Hematopoietic multipotent progenitor cell treated with erythropoietin and hydrocortisone succinate and interleukin-3 and kit ligand, for 8 days (in vitro differentiated cells): ENCODE measurements around the gene GBA2.

Experiments
- DNase-seq: peaks from one replicate; pipeline ENCODE4 v3.0.0-alpha.2; 2015

GBA2 gene

DNA sequence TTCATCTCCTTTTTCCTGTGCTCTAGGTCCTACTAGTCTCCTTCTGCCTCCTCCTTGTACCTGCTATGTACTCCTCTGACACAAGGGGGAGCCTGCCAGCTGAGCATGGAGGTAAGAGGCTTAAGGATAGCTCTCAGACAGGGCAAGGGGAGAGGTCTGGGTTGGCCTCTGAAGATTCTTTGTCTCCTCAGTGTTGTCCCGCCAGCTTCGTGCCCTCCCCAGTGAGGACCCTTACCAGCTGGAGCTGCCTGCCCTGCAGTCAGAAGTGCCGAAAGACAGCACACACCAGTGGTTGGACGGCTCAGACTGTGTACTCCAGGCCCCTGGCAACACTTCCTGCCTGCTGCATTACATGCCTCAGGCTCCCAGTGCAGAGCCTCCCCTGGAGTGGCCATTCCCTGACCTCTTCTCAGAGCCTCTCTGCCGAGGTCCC is 12.8 kb downstream of the GBA2 start:
- DNase-seq, result peak; percentile 87

DNA sequence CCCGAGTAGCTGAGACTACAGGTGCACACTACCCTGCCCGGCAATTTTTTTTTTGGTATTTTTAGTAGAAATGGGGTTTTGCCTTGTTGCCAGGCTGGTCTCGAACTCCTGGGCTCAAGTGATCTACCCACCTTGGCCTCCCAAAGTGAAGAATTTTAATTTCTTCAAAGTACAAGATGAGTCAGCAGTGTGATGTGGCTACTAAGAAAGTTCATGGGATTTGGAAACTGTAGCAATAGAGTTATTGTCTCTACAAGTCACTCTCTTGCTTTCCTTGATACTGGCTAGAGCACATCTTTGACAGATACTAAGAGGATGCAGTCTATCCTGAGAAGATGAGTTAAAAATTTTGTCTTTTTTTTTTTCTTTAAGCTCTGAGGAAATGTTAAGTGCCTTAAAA is 14.9 kb downstream of the GBA2 start:
- no peak for DNase-seq

DNA sequence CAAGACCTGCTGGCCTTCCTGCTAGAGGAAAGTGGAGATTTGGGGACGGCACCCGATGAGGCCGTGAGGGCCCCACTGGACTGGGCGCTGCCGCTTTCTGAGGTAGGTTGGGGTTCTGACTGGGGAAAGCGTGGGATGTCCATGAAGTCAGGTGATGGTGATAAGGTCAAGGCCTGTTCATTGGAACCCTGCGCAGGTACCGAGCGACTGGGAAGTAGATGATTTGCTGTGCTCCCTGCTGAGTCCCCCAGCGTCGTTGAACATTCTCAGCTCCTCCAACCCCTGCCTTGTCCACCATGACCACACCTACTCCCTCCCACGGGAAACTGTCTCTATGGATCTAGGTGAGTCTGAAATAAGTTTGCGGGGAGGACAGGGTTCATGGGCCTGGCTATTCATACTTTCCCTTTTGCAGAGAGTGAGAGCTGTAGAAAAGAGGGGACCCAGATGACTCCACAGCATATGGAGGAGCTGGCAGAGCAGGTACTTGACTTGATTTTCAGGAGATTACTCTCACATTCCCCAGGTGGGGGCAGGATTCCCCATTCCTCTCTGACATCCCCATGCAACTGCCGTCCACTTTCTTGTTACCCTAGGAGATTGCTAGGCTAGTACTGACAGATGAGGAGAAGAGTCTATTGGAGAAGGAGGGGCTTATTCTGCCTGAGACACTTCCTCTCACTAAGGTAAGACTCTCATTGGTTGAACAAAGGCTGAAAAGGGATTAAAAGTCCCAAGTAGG is 16.1 kb downstream of the GBA2 start:
- DNase-seq, result peak; percentile 58

DNA sequence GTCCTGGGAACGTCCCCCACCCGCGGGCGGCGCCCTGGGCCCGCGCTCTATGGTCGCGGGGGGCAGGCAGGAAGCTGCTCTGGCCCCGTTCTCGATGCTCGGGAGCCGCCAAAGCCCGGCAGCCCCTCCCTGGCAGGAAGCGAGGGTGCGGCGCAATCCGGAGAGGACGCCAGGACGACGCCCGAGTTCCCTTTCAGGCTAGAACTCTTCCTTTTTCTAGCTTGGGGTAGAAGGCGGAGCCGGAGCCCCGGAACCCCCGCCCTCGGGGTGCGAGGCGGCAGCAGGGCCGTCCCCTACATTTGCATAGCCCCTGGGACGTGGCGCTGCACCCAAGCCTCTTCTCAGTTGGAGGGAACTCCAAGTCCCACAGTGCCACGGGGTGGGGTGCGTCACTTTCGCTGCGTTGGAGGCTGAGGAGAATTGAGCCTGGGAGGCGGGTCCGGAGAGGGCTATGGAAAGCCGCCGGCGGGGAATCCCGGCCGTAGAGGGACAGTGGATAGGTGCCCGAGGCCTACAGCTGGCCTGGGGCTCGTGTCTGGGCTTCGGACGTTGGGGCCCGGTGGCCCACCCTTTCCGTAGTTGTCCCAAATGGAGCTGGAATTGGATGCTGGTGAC is 16.7 kb downstream of the GBA2 start, which contains the start of the genes CREB3 and TLN1:
CREB3 (plus strand) TSS at position 482 of the 615 bp plus-strand sequence; CDS start at position 589, 107 bp downstream.
TLN1 (minus strand) TSS at position 11 of the 615 bp plus-strand sequence. CDS start 6,501 bp downstream, outside the sequence.
- peak; percentile 98 for DNase-seq

DNA sequence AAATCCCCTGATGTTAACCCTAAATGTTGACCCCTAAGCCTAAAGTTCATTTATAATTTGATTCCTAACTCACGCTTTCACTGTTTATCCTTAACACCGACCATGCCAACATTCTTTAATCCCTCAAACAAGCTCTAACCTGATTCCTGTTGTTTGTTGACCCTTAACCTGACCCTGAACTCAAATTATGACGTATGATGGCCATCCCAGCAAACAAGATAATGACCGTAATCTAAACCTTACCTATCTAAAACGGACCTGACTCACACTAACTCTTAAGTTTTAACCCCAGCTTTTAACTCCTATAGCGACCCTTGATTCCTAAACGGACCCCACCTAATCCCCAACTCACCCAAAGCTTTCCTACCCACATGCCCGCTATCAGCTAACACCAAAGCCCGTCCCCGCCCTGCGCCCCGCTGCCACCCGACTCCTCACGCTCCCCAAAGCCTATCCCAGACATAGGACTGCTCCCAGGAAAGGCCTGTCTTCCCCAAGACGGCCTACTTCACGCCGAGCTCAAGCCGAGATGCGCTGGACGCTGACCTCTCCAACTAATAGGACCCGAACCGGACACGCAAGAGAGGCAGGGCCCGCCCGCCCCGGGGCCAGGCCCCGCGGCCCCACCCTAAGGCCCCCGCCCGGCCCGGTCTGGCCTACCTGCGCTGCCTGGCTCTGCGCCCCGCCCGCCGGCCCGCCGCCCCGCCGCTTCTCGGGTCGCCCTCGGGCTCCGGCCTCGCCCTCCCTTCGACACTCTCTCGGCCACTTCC is 17.4 kb downstream of the GBA2 start:
- DNase-seq, result peak; percentile 61

DNA sequence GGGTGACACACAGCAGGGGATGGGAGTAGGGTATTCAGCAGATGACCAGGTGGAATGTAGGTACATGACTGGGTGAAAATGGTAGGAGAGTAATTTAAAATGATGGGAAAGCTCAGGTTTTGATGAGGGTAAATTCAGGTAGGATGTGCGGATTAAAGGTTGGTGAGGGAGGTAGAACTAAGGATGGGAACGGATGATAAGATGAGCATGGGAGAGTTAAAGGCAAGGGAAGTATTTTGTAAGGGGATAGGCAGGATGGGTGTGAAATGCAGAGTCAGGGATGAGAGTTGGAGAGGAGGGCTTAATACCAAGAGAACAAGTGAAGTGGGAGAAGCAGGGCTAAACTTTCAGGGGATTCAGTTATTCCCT is 18.6 kb downstream of the GBA2 start:
- DNase-seq, result no peak

DNA sequence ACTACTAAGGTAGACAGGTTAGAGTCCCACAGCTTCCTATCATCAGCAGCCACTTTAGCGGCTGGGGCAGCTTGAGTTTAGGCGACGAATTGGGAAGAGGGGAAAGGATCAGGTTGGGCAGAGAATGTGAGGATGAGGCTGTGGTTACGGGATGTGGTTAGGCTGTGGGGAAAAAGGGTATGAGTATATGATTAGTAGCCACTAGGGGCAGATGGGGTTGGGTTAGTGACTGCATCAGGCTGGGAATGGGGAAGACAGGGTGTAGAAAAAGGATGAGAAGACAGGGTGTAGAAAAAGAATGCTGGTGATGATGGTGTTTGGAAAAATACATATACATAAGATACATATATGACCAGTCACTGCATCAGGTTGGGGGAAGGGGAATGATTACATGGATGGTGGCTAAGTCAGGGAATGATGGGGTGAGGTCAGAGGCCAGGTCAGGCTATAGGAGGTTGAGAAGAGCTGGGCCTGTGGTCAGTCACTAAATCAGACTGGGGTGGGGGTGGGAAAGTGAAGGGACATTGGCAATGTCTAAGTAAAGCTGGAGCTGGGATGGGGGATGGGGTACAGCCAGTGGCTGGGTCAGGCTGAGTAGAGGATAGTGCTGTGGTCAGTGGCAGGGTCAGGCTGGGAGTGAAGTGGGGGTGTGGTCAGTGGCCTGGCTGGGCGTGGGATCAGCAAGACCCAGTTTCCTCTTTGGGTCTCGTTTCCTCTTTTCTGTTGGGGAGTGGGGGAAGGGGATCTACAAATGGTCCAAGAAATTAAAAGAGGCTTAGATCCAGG is 19.1 kb downstream of the GBA2 start:
- peak; percentile 79 for DNase-seq

DNA sequence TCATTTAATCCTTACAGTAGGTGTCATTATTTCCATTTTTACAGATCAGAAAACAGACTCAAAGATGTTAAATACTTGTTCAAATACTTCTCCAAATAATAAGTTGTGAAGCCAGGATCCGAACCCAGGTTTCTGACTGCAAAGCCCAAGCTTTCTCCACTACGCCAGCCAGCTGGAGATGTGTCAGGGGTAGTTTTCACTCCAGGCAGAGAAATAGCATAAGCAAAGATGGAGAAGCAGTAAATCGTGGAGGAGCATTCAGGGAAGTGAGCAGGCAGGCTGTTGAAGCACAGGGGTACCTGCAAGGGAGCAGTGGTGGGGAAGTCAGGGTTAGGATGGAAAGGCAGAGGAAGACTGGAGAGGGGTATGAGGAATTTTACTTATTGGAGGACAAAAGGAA is 19.9 kb downstream of the GBA2 start:
- DNase-seq, result no peak

DNA sequence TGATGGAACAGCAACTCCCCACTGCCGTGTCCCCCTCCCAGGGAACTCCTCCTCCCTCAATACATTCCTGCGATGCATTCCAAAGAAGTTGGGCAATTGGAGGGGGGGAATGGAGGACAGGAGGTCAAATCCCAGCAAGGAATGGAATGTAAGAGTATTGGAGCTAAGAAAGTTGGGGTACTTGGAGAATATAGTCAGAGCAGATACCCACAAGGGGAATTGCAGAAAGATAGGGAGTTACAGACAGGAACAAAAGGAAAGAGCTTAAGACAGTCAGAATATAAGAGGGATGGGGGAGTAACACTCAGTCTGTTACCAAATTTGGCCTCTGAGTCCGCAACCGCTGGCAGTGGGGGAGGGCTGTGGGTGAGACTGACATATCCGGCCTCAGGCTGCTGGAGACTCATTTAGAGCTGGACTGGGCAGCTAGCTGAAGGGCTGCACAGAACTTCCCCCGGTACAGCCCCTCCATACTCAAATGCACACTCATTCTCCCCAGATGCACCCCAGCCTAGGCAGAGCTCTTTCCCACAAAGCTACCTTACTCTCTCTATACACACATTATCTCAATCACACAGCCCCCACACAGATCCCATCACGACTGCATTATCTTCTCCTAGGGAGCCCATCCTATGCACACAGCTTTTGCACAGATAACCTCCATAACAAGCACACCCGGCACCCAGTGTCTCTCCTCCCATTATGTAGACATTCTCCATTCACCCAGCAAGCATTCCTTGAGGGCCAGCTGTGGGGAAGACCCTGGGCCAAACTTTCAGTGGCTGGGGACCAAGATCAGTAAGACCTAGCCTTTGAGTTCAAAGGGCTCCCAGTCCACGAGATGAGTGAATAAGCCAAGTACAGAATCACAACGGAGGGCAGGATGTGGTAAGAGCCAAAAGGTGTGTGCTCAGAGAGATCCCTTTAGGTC is 20.7 kb downstream of the GBA2 start:
- peak; percentile 94 for DNase-seq

DNA sequence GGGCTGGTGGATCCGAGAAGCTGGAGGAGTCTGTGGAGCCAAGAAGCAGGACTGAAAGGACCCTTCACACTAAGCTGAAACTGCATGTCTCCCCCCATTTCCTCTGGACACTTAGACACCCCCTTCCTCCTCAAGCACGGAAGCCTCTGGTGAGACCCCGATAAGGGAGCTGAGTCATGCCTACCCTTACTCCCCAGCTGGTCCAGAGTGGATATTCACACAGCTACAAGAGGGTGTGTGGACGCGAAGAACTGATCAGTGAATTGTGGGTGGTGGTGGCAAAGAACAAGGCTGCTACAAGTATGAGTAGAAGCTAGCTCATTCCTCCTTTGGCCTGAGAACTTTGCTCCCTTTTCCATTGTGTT is 21.4 kb downstream of the GBA2 start:
- peak; percentile 69 for DNase-seq

DNA sequence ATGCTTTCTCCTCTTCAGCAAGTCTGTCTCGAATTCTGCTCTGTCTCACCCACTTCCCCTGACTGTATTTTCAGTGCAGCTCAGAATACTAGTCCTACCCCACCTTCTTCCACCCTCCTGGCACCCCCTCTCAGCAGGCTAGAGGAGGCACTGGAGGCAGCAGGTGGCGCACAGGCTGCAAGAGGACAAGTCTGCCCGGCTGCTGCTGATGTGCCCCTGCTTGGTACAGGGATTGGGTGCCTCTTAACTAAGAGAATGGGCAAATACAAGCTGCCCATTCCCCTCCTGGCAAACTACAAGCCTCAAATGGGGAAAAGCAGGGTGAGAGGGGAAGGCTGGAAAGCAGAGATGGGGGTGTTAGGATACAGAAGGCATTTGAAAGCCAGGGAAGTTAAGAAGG is 22.1 kb downstream of the GBA2 start:
- DNase-seq, result peak; percentile 80

DNA sequence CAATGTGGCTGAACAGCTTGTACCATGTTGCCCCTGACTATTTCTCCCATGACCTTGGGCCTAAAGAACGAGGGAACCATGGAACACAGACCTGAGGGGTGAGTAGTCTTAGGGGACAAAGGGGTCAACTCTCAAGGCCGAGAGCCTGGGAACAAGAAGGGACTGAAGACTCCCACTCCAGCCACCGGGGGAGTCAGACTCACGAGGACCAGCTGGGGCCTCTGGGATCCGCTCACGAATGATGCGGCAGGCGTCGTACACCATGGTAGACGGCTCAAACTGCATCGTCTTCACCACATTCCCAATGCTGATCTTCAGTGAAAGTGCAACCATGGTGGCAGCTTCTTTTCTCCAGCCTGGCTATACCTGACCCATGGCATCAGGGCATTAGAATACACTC is 23.7 kb downstream of the GBA2 start:
- DNase-seq, result no peak

DNA sequence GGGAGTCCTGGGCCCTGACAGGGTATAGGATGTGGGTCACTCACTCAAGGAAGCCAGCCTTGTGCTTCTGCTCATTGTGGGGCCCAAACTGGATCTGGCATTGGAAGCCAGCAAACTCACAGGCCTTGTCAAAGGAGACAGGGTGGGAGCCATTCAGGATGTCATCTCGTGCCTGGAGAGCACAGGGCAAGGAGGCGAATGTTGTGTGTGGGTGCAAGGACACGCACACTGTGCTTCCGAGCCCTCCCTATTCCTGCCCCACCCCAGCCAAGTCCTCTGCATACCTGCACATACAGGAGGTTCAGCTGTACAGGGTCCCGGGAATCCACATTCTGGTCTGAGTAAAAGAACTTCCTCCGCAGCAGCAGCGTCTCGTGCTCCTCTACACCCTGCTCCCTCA is 25.1 kb downstream of the GBA2 start:
- DNase-seq, result no peak

DNA sequence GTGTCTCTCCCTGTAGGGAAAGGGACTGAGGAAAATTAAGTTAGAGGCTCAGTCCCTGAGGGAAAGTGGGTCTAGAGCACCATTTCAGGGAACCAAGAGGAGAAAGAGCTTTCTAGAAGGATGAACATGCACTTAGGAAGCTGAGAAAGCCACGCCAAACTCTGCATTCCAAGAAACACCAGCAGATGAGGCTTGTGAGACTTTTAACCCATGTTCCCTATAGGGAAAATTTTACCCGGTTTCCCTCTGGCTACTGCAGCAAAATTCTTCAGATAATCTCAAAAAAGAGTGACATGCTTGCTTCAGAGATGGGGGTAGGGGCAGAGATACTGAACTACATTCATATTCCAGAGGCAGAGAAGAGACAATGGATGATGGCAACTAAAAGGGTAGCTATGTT is 25.6 kb downstream of the GBA2 start:
- DNase-seq, result no peak

DNA sequence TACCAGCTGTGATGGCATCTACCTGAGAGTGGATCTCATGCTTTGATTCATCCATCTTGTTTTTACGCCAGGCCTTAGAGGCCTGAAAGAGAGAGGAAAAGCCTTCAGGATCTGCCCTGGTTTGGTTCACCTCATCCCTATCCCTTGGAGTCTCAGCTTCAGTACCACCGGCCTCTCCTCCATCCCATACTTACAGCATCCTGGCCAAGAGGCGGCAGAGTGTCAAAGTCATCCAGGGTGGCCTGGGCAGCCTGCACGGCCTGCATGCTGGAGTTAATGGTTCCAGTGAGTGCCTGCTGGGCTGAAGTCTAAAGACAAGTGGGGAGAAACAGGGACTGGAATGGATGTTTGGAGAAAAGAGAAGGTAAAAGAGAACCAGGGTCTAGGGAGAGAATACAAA is 29.5 kb downstream of the GBA2 start:
- DNase-seq, result no peak

DNA sequence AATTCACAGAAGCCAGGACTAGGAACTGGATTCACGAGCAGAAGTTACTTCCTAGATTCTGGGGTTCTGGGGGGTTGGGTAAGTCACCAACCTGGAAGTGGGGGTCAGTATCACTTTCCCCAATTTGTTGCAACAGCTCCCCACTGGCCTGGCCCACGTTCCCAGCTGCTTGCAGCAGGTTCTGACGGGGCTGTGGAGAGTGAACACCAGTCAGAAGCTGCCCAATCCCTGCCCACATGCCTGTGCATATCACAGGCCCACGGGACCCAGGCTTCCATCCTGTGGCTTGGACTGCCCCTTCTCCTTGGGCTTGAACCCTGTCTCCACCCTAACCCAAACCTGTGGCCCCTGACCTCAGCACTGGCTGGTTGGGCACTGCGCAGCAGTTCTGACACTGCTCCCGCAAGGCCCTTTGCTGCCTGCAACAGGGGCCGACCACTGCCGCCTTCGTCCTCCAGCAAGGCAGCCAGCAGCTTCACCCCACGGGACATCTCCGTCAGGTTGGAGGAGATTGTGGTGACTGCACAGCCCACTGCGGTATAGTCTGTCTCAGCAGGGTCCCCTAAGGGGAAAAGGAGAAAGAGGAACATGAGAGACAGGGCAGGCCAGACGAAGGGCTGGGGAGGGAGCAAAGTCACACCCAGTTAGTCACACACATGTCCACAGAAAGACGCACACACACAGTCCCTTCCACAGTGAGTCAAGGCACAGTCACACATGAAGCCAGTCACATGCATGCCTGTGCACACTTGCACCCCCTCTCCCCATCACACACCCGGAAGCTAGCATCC is 30.1 kb downstream of the GBA2 start:
- DNase-seq, result no peak

DNA sequence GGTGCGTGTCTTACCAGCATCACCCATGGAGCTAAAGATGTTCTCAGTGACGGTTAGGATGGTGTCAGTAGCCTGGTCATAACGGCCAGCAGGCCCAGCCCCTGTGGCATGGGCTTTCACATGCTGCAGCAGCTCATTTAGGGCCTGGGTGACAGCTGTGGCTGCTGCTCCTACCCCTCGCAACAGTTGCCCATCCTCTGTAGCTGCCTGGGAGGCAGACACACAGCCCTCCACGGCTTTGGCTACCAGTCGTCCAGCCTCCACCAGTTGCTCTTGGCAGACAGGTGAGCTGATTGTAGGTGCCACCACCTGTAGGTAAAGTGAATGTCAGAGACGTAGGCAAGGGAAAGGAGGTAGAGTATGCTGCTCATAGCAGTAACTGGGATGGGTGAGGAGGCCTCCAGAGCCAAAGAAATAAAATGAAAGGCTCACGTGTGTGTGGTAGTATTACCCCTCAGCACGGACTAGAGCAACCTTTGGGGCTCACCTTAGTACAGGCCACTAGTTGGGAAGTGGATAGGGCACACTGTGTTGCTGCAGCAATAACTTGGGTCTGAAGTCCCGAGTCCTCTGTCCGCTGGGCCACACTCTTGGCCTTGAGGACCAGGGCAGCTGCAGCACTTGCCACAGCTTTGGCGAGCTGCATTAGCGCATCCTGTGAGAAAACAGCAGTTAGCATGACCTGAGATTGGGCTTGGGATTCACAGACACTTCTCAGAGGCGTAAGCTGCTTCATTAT is 31.7 kb downstream of the GBA2 start:
- no peak for DNase-seq

DNA sequence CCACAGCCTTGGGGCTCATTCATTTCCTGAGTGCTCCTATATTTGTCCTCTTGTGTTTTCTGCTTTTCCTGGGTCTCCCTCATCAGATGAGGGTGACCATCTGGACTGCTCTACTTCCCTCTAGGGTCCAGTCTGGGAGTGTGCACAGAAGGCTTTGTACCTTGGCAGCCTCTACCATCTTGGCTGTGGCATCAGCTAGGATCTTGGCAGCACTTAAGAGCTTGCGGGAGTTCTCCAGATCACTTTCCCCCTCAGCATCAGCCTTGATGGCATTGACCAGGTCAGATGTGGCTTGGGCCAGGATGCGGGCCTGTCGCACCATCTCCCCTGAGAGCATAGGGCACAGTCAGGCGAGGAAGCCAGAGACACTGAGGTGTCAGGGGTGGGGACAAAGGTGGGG is 32.8 kb downstream of the GBA2 start:
- DNase-seq, result no peak

DNA sequence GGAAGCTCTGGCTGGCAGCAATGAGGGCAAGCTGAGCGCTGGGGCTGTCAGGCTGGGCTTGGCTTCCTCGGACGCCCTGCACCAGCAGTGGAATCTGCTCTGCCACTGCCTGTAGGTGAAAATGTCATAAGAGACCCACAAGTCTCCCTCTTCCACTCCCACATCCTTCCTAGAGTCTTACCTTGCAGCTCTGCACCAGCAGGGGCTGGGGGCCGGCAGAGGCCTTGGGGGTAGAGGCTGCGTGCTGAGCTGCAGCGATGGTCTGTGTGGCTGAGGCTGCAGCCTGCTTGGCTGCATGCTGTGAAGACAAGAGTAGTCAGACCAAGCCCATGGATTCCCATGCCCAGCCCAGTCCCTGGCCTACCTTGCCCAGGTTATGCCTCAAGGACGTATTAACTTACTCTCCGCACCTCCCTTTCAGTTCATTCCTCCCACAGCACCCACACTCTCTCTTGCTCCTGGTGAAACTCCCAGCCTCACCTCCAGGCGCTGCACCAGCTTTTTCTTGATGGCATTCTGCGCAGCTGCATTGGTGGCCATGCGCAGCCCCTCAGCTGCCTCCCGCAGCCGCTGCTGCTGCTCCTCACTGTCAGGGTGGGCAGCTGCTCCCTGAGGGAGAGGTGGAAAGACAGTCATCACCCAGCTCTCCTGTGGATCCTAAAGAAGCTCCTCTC is 34.3 kb downstream of the GBA2 start:
- no peak for DNase-seq

DNA sequence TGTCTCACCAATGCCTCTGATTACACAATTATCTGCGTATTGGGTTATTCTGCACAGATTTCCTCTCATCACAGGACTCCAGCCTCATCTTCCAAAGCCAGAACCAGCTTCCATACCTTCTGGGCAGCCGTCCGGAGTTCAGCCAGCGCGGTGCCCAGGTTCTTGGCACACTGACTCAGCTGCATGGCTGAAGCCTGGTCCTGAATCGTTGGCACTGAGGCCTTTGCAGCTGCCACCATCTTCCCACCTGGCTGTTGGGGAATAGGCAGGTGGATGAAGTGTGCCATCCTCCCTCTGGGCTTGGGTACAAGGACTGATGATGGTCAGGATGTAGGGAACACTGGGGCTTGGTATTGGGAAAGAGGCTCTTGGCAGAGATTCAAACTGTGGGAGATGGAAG is 34.9 kb downstream of the GBA2 start:
- DNase-seq, result no peak
